ENCODE results near the gene AHNAK. TPM values are rescaled to one million over a fixed set of nuclear protein-coding genes. Genes with fewer than 3 reads are reported as not detected.

Gene AHNAK
- total RNA-seq, 1 donor from 2014 or later: 136 TPM

- Mint-ChIP-seq H3K27ac (ENCODE audit: unreplicated experiment) (no peak overlapping the region), H3K9me3 (ENCODE audit: unreplicated experiment) (no peaks in the 10 kb centered on the region), H3K4me3 (ENCODE audit: unreplicated experiment) (no peak overlapping the region), H3K36me3 (ENCODE audit: low read depth, unreplicated experiment) (peaks cover 18% of the 10 kb centered on the region), H3K27me3 (ENCODE audit: unreplicated experiment) (peaks cover 8% of the 10 kb centered on the region), H3K4me1 (ENCODE audit: unreplicated experiment) (peaks cover 4% of the 10 kb centered on the region)
- DNase-seq (ENCODE audit: low spot score): no peak
- TF ChIP-seq CTCF (IDR thresholded peaks at IDR 0.05; ENCODE audit: unreplicated experiment): no peak
Observed at GRCh38 chr11:62512961-62513360, 33.6 kb downstream of the AHNAK start.

GRCh38 chr11:62508336-62509058, 38.1 kb downstream of the AHNAK start:
- no peaks in the 10 kb centered on the region for H3K36me3 Mint-ChIP-seq (ENCODE audit: low read depth, unreplicated experiment)
- H3K27ac Mint-ChIP-seq (ENCODE audit: unreplicated experiment): peak overlapping the region; percentile 12
- no peak for TF ChIP-seq CTCF (IDR thresholded peaks at IDR 0.05; ENCODE audit: unreplicated experiment)
- no peak overlapping the region for H3K4me3 Mint-ChIP-seq (ENCODE audit: unreplicated experiment)
- DNase-seq (ENCODE audit: low spot score): peak; percentile 64
- no peaks in the 10 kb centered on the region for H3K9me3 Mint-ChIP-seq (ENCODE audit: unreplicated experiment)
- H3K27me3 Mint-ChIP-seq (ENCODE audit: unreplicated experiment): peaks cover 12% of the 10 kb centered on the region
- H3K4me1 Mint-ChIP-seq (ENCODE audit: unreplicated experiment): peaks cover 4% of the 10 kb centered on the region

- no peak for TF ChIP-seq CTCF (IDR thresholded peaks at IDR 0.05; ENCODE audit: unreplicated experiment)
- Mint-ChIP-seq H3K36me3 (ENCODE audit: low read depth, unreplicated experiment) (no peaks in the 10 kb centered on the region), H3K9me3 (ENCODE audit: unreplicated experiment) (no peaks in the 10 kb centered on the region), H3K27me3 (ENCODE audit: unreplicated experiment) (peaks cover 12% of the 10 kb centered on the region), H3K4me1 (ENCODE audit: unreplicated experiment) (peaks cover 13% of the 10 kb centered on the region), H3K4me3 (ENCODE audit: unreplicated experiment) (no peak overlapping the region), H3K27ac (ENCODE audit: unreplicated experiment) (no peak overlapping the region)
- DNase-seq (ENCODE audit: low spot score): no peak
Observed at GRCh38 chr11:62507125-62507422, 39.5 kb downstream of the AHNAK start.

- no peak for TF ChIP-seq CTCF (IDR thresholded peaks at IDR 0.05; ENCODE audit: unreplicated experiment)
- no peak overlapping the region for H3K4me3 Mint-ChIP-seq (ENCODE audit: unreplicated experiment)
- H3K4me1 Mint-ChIP-seq (ENCODE audit: unreplicated experiment): peaks cover 18% of the 10 kb centered on the region
- no peaks in the 10 kb centered on the region for H3K9me3 Mint-ChIP-seq (ENCODE audit: unreplicated experiment)
- H3K27ac Mint-ChIP-seq (ENCODE audit: unreplicated experiment): no peak overlapping the region
- no peak for DNase-seq (ENCODE audit: low spot score)
- H3K36me3 Mint-ChIP-seq (ENCODE audit: low read depth, unreplicated experiment): no peaks in the 10 kb centered on the region
- peaks cover 15% of the 10 kb centered on the region for H3K27me3 Mint-ChIP-seq (ENCODE audit: unreplicated experiment)
Observed at GRCh38 chr11:62506413-62507124, 40.0 kb downstream of the AHNAK start.

GRCh38 chr11:62505440-62506091, 41.0 kb downstream of the AHNAK start:
- H3K4me3 Mint-ChIP-seq (ENCODE audit: unreplicated experiment): no peak overlapping the region
- no peaks in the 10 kb centered on the region for H3K36me3 Mint-ChIP-seq (ENCODE audit: low read depth, unreplicated experiment)
- no peaks in the 10 kb centered on the region for H3K9me3 Mint-ChIP-seq (ENCODE audit: unreplicated experiment)
- no peak overlapping the region for H3K27ac Mint-ChIP-seq (ENCODE audit: unreplicated experiment)
- peaks cover 20% of the 10 kb centered on the region for H3K4me1 Mint-ChIP-seq (ENCODE audit: unreplicated experiment)
- peaks cover 17% of the 10 kb centered on the region for H3K27me3 Mint-ChIP-seq (ENCODE audit: unreplicated experiment)
- DNase-seq (ENCODE audit: low spot score): no peak
- no peak for TF ChIP-seq CTCF (IDR thresholded peaks at IDR 0.05; ENCODE audit: unreplicated experiment)
